Ascending aorta (tissue), 2 donors: ENCODE data around the gene DLX2. TPM values are rescaled to one million over a fixed set of nuclear protein-coding genes. Genes with fewer than 3 reads are reported as not detected.
A peak's percentile ranks its signal among the peaks of the same experiment; 100 is the strongest.

Experiments used
- DNase-seq, 2 donors: peaks; one replicate each; pipeline ENCODE4 v3.0.0-alpha.2; 2019; ENCODE audit warnings: low spot score in 2 of 2
- H3K27ac ChIP-seq, 2 donors: fragments of 200-600 bp; sonication (generic); one replicate each; pipeline ENCODE4 v1.5.1; 2016 to 2017; ENCODE audit warnings: mild to moderate bottlenecking in 1 of 2
- H3K27me3 ChIP-seq: fragments of 200-600 bp; sonication (generic); one replicate; pipeline ENCODE4 v1.5.1; 2017
- H3K36me3 ChIP-seq, 2 donors: fragments of 200-600 bp; sonication (generic); one replicate each; pipeline ENCODE4 v1.5.1; 2016
- H3K4me1 ChIP-seq, 2 donors: fragments of 200-600 bp; sonication (generic); one replicate each; pipeline ENCODE4 v1.5.1; 2016 to 2017; ENCODE audit warnings: mild to moderate bottlenecking in 1 of 2
- H3K4me3 ChIP-seq, 2 donors: fragments of 200-600 bp; sonication (generic); one replicate each; pipeline ENCODE4 v1.5.1; 2016 to 2017; ENCODE audit warnings: mild to moderate bottlenecking in 1 of 2
- H3K9me3 ChIP-seq, 2 donors: fragments of 200-600 bp; sonication (generic); one replicate each; pipeline ENCODE4 v1.5.1; 2016
- CTCF ChIP-seq, 3 experiments: fragments of 200-600 bp in 2 of 3; fragments of 450-650 bp in 1 of 3; sonication (generic) in 2 of 3; IDR thresholded peaks; one replicate each; pipeline ENCODE4 v1.5.1; 2016 to 2019; ENCODE audit warnings: antibody characterized with exemption in 3 of 3, mild to moderate bottlenecking in 1 of 3, moderate library complexity in 1 of 3
- intact Hi-C: fragments of 100-400 bp; cut with DNase I; formaldehyde crosslinking; loops from one replicate; pipeline ENCODE4 v1.15.1; 2023
- total RNA-seq: library from RNA; depleted of rRNA; stranded (reverse); fragments of >200 nt; gene quantifications from one replicate; pipeline ENCODE4 v1.1.0, GENCODE V29; 2016

DLX2 gene
- total RNA-seq, 1 donor from 2014 or later: not detected

GRCh38 chr2:172088245-172089004 lies 14.3 kb downstream of the DLX2 start:
- intact Hi-C loops: no loop called here
- H3K9me3 ChIP-seq: no peaks in the 10 kb centered on the region
- no peak overlapping the region for H3K4me3 ChIP-seq
- no peak for DNase-seq
- H3K27ac ChIP-seq: no peak overlapping the region
- no peak for TF ChIP-seq CTCF (IDR thresholded peaks at IDR 0.05)
- peaks cover 62% of the 10 kb centered on the region for H3K27me3 ChIP-seq
- no peaks in the 10 kb centered on the region for H3K36me3 ChIP-seq
- H3K4me1 ChIP-seq: peaks cover 5 to 13% of the 10 kb centered on the region in 2 donors

- Histone ChIP-seq H3K27me3 (peaks cover 62% of the 10 kb centered on the region), H3K27ac (no peak overlapping the region), H3K4me3 (no peak overlapping the region), H3K4me1 (peaks cover 5 to 13% of the 10 kb centered on the region in 2 donors), H3K9me3 (no peaks in the 10 kb centered on the region), H3K36me3 (no peaks in the 10 kb centered on the region)
- intact Hi-C loops: loop anchor here (2.0 kb wide), 1 partner anchor 15 kb away; the partner anchor contains the start of gene DLX2
- no peak for TF ChIP-seq CTCF (IDR thresholded peaks at IDR 0.05)
- no peak for DNase-seq
Observed at GRCh38 chr2:172087780-172088244, 14.9 kb downstream of the DLX2 start.

GRCh38 chr2:172087207-172087779 lies 15.4 kb downstream of the DLX2 start:
- Histone ChIP-seq H3K27me3 (peaks cover 65% of the 10 kb centered on the region), H3K36me3 (no peaks in the 10 kb centered on the region), H3K27ac (no peak overlapping the region), H3K4me1 (peaks cover 5 to 13% of the 10 kb centered on the region in 2 donors), H3K9me3 (no peaks in the 10 kb centered on the region), H3K4me3 (no peak overlapping the region)
- no peak for TF ChIP-seq CTCF (IDR thresholded peaks at IDR 0.05)
- no peak for DNase-seq
- intact Hi-C loops: loop anchor here (2.0 kb wide), 1 partner anchor 16 kb away; the partner anchor contains the start of gene DLX2

GRCh38 chr2:172086241-172087206 lies 16.2 kb downstream of the DLX2 start:
- Histone ChIP-seq H3K27me3 (peaks cover 65% of the 10 kb centered on the region), H3K36me3 (no peaks in the 10 kb centered on the region), H3K4me1 (peaks cover 5 to 13% of the 10 kb centered on the region in 2 donors), H3K27ac (no peak overlapping the region), H3K9me3 (no peaks in the 10 kb centered on the region), H3K4me3 (peak overlapping the region in 1 of 2 donors; percentile 72)
- TF ChIP-seq CTCF (IDR thresholded peaks at IDR 0.05): no peak
- intact Hi-C loops: loop anchor here (2.0 kb wide), 1 partner anchor 16 kb away; the partner anchor contains the start of gene DLX2
- no peak for DNase-seq

GRCh38 chr2:172085460-172086159 lies 17.1 kb downstream of the DLX2 start, which contains the start of gene DLX1:
Gene DLX1 (plus strand): TSS chr2:172085507. CDS start chr2:172085678, 171 bp downstream.
- Histone ChIP-seq H3K36me3 (no peaks in the 10 kb centered on the region), H3K9me3 (no peaks in the 10 kb centered on the region), H3K4me3 (peak within 1 kb of the TSS; percentile 64 to 72), H3K4me1 (peaks cover 5 to 13% of the 10 kb centered on the region in 2 donors), H3K27me3 (peaks cover 67% of the 10 kb centered on the region), H3K27ac (no peak within 1 kb of the TSS)
- no peak for TF ChIP-seq CTCF (IDR thresholded peaks at IDR 0.05)
- no peak for DNase-seq
- intact Hi-C loops: loop anchor here (2.0 kb wide), 1 partner anchor 17 kb away; the partner anchor contains the start of gene DLX2
